Astrocyte of the cerebellum (primary cell): Measurements from ENCODE around the gene PDCD4.
A peak's percentile ranks its signal among the peaks of the same experiment; 100 is the strongest.

Experiments used
- DNase-seq: peaks from one replicate; pipeline ENCODE4 v3.0.0-alpha.2; 2011; ENCODE audit warnings: low read depth
- H3K4me3 ChIP-seq: 2 replicates; pipeline ENCODE4 v1.5.1; 2011; ENCODE audit warnings: mild to moderate bottlenecking, low read depth, low read length, moderate library complexity
- in situ Hi-C: cut with HindIII; loops from 2 replicates; pipeline ENCODE4 v1.10.0; 2017; ENCODE audit warnings: low sequenced_read_pairs
- TF ChIP-seq, protein P1 (sequence below): IDR thresholded peaks from 2 replicates; pipeline ENCODE4 v1.5.1; 2012; ENCODE audit warnings: low read length, low read depth, moderate library complexity, mild to moderate bottlenecking; ENCODE audit errors: missing control alignments

PDCD4 gene

DNA sequence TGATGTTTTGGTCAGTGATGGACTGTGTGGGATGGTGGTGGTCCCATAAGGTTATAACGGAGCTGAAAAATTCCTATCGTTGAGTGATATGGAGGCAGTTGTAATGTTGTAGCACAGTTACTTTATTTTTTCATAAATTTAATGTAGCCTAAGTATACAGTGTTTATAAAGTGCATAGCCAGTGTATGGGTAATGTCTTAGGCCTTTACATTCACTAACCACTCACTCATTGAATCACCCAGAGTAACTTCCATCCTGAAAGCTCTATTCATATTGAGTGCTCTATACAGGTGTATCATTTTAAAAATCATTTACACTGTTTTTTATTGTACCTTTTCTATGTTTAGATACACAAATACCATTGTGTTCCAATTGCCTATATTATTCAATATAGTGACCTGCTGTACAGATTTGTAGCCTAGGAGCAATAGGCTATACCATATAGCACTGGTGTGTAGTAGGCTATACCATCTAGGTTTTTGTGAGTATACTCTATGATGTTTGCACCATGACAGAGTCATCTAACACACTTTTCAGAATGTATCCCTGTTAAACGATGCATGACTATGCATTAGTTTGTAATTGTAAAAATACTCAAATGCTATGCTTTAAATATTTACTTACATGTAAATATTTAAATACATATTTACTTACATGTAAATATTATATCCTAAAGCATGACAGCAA is 21.0 kb downstream of the PDCD4 start:
- DNase-seq, result no peak
- TF ChIP-seq, protein P1, sequence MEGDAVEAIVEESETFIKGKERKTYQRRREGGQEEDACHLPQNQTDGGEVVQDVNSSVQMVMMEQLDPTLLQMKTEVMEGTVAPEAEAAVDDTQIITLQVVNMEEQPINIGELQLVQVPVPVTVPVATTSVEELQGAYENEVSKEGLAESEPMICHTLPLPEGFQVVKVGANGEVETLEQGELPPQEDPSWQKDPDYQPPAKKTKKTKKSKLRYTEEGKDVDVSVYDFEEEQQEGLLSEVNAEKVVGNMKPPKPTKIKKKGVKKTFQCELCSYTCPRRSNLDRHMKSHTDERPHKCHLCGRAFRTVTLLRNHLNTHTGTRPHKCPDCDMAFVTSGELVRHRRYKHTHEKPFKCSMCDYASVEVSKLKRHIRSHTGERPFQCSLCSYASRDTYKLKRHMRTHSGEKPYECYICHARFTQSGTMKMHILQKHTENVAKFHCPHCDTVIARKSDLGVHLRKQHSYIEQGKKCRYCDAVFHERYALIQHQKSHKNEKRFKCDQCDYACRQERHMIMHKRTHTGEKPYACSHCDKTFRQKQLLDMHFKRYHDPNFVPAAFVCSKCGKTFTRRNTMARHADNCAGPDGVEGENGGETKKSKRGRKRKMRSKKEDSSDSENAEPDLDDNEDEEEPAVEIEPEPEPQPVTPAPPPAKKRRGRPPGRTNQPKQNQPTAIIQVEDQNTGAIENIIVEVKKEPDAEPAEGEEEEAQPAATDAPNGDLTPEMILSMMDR, result no peak
- no peak overlapping the region for H3K4me3 ChIP-seq
- in situ Hi-C loops, result loop anchor here (25.0 kb wide), 2 partner anchors 155 to 580 kb away; partner anchors contain the start of gene SMNDC1

DNA sequence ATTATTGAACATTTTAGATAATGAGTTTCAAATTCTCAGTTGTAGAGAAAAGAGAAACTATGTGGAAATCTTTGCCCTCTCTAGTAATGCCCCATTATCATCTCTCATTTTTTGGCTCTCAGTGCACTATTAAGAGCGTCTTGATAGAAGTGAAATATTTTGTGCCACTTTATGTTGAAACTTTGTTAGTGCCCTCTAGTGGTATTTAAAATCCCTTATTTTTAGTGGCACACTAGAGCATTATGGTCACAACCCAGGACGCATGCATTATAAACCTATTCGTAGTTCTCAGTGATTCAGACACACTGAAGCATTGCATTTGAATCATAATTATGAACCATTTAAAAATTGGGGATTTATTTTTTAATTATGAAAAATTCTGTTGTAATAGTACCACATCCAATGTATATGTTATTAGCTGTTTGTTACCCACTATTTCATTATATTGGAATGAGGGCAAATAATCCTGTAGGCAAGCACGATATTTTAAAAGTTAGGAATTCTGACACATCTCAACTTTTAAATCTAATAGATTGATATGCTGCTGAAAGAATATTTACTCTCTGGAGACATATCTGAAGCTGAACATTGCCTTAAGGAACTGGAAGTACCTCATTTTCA is 21.9 kb downstream of the PDCD4 start:
- no peak overlapping the region for H3K4me3 ChIP-seq
- TF ChIP-seq, protein P1, result peak; percentile 39
- no peak for DNase-seq
- in situ Hi-C loops, result loop anchor here (25.0 kb wide), 2 partner anchors 156 to 581 kb away; partner anchors contain the start of gene SMNDC1

DNA sequence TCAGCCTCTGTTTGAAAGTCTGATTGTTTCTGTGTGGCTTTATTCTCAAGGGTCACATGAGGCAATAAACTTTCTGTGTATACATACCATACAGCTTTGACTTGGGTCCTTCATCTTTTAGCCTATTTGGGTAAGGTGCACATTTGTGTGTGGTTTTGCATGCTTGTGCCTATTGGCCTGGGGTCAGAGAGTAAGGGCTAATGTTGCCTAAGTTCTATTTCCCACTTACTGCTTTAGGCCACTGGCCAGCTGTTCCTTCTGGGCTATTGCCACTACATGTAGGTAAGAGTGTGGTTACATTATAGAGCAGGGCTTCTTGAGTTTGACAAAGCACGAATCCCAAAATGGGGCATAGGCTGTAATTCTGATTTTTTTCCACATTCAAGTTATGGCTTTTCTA is 25.5 kb downstream of the PDCD4 start:
- no peak overlapping the region for H3K4me3 ChIP-seq
- in situ Hi-C loops, result loop anchor here (25.0 kb wide), 2 partner anchors 160 to 585 kb away; partner anchors contain the start of gene SMNDC1
- TF ChIP-seq, protein P1, result no peak

DNA sequence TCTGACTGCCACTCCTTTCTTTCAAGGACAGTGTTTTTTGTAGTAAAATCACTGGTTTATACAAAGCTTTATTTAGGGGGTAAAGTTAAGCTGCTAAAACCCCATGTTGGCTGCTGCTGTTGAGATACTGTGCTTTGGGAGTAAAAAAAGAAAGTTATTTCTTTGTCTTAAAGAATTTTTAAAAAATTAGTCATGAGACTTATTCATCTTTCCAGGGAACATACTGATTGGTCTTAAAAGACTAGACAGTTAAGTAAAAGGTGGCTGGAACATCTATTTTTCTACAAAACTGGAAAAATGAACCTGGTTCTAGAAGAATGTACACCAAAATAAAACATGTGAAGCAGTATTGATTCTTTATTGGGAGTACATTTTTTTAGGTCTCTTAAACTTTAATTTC is 26.7 kb downstream of the PDCD4 start:
- in situ Hi-C loops, result loop anchor here (25.0 kb wide), 2 partner anchors 161 to 586 kb away; partner anchors contain the start of gene SMNDC1
- DNase-seq, result no peak
- H3K4me3 ChIP-seq, result no peak overlapping the region
- TF ChIP-seq, protein P1, result no peak

More for the DNA sequence above, 25.5 kb downstream of the PDCD4 start:
- no peak for DNase-seq

DNA sequence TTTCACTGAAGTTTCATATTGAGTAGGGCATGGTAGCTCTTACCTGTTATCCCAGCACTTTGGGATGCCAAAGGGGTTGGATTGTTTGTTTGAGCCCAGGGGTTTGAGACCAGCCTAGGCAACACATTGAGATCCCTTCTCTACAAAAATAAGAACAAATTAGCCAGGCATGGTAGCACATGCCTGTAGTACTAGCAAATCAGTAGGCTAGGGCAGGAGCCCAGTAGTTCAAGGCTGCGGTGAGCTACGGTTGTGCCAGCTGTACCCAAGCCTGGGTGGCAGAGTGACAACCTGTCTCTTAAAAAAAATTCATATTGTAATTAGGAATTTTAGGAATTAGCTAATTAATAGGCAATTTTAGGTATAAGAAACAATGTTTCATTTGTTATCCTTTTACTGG is 29.3 kb downstream of the PDCD4 start:
- no peak overlapping the region for H3K4me3 ChIP-seq
- in situ Hi-C loops, result no loop called here
- no peak for DNase-seq
- TF ChIP-seq, protein P1, result no peak

DNA sequence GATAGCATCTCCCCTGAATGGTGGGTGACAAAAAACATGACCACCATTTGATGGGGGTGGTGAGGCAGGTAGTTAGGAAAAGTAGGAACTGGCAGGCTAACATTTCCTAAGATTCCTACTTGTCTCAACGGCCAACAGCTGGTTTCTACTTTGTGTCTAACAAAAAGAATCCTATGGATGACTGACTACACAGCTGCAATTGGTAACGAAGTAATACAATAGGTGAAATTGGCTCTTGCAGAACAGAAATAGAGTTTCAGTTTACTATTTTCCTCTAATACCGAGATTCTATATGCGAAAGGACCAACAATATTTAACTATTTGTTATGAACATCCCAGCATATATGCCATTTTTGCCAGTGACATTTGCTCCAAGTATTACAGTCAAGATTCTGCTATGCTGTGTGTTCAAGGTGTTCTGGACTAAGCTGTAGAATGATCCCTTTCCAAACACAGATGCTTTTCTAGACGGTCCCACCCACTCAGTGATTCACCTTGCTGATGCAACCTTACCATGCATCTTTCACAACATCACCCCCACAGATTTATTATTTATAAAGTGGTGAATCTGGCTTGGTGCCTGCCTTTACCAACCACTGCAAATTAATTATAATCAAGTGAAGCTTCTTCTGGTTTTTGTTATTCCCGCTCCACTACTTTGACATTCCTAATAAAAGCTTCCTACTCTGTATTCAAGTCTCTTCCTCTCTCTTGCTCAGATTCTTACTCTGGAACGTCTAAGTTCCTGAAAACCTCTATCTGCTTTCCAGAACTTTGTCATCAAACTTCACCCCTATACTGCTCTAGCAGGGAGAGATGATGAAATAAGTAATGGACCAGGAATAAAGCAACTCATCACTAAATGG is 30.5 kb downstream of the PDCD4 start:
- H3K4me3 ChIP-seq, result no peak overlapping the region
- in situ Hi-C loops, result no loop called here
- TF ChIP-seq, protein P1, result no peak
- peak; percentile 69 for DNase-seq
